ENCODE results near the gene EIF1AY. TPM values are rescaled to one million over a fixed set of nuclear protein-coding genes. Genes with fewer than 3 reads are reported as not detected.

EIF1AY gene
- not detected in 2 replicates for total RNA-seq (2021)
- not detected for Bru-seq, nascent RNA
- not detected for BruChase-seq, experiment 1, labeled RNA remaining after a 2-hour chase
- BruChase-seq, experiment 2, labeled RNA remaining after a 6-hour chase: not detected
- long read RNA-seq: 0 reads

DNA sequence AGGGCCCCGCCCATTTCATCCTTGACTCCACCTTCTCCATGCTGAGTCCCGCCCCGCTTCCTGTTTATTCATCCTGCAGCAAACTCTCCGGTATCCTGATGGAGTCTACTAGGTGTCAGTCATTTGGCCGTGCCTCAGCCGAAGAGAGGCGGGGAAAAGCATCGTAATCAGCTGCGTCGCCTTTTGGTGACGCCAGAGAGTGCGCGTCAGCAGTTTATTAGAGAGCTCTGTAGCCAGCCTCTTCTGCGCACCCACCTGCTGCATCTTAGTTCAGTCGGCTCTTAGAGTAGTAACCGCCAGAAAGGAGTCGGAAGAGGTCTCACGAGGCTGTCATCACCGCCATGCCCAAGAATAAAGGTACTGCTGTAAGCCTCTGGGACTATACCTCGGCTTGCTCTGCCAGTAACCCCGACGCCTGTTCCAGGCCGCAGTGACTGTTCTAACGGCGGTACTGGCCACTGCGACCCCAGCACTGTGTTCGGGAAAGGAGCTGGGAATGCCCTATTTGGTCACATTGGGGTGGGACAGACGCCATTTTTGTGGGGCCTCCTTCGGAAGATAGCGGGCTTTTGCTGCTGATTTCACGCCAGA lies at the start of gene EIF1AY:
Gene EIF1AY, plus strand, starts transcription at position 246 of the 591 bp plus-strand sequence. Its CDS starts 96 bp downstream, at position 342.
- DNase-seq (ENCODE audit: low spot score): no peak
- no peaks in the 10 kb centered on the region for H3K36me3 ChIP-seq (ENCODE audit: insufficient read depth, low read length, poor library complexity, severe bottlenecking)
- CTCF ChIA-PET: no interaction called here
- POLR2A ChIA-PET (ENCODE audit: low non-redundant PET): no interaction called here
- BruUV-seq (replicated peaks): no TSS peak
- TF ChIP-seq, protein P1, sequence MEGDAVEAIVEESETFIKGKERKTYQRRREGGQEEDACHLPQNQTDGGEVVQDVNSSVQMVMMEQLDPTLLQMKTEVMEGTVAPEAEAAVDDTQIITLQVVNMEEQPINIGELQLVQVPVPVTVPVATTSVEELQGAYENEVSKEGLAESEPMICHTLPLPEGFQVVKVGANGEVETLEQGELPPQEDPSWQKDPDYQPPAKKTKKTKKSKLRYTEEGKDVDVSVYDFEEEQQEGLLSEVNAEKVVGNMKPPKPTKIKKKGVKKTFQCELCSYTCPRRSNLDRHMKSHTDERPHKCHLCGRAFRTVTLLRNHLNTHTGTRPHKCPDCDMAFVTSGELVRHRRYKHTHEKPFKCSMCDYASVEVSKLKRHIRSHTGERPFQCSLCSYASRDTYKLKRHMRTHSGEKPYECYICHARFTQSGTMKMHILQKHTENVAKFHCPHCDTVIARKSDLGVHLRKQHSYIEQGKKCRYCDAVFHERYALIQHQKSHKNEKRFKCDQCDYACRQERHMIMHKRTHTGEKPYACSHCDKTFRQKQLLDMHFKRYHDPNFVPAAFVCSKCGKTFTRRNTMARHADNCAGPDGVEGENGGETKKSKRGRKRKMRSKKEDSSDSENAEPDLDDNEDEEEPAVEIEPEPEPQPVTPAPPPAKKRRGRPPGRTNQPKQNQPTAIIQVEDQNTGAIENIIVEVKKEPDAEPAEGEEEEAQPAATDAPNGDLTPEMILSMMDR (conservative IDR thresholded peaks at IDR 0.05; ENCODE audit: low read depth, low read length): no peak
- no peak for TF ChIP-seq EZH2 (IDR thresholded peaks at IDR 0.05; ENCODE audit: borderline replicate concordance, low read depth, low read length, poor library complexity, severe bottlenecking)
- no peaks in the 10 kb centered on the region for H3K27me3 ChIP-seq (replicated peaks; ENCODE audit: insufficient read depth, low read depth, low read length, poor library complexity)
- H3K9me3 ChIP-seq (ENCODE audit: low read depth, low read length, poor library complexity, severe bottlenecking): no peaks in the 10 kb centered on the region
- no peak within 1 kb of the TSS for H3K4me3 ChIP-seq (ENCODE audit: low read depth, low read length, poor library complexity, severe bottlenecking)
- intact Hi-C loops (cut with micrococcal nuclease; ENCODE audit: unreplicated experiment): no loop called here
- no peaks in the 10 kb centered on the region for H3K4me1 ChIP-seq (ENCODE audit: insufficient read depth, low read length, poor library complexity, severe bottlenecking)
- H3K27ac ChIP-seq (ENCODE audit: low read depth, low read length, poor library complexity, severe bottlenecking): no peak within 1 kb of the TSS

GRCh38 chrY:20528435-20528834 lies 47.1 kb upstream of the EIF1AY start:
- Histone ChIP-seq H3K27ac (ENCODE audit: low read depth, low read length, poor library complexity, severe bottlenecking) (no peak overlapping the region), H3K4me1 (ENCODE audit: insufficient read depth, low read length, poor library complexity, severe bottlenecking) (no peaks in the 10 kb centered on the region), H3K4me3 (ENCODE audit: low read depth, low read length, poor library complexity, severe bottlenecking) (no peak overlapping the region), H3K9me3 (ENCODE audit: low read depth, low read length, poor library complexity, severe bottlenecking) (no peaks in the 10 kb centered on the region), H3K36me3 (ENCODE audit: insufficient read depth, low read length, poor library complexity, severe bottlenecking) (no peaks in the 10 kb centered on the region), H3K27me3 (replicated peaks; ENCODE audit: insufficient read depth, low read depth, low read length, poor library complexity) (no peaks in the 10 kb centered on the region)
- BruUV-seq (replicated peaks): no TSS peak
- CTCF ChIA-PET: no interaction called here
- no peak for TF ChIP-seq EZH2 (IDR thresholded peaks at IDR 0.05; ENCODE audit: borderline replicate concordance, low read depth, low read length, poor library complexity, severe bottlenecking)
- TF ChIP-seq, protein P1 (conservative IDR thresholded peaks at IDR 0.05; ENCODE audit: low read depth, low read length): no peak
- POLR2A ChIA-PET (ENCODE audit: low non-redundant PET): no interaction called here
- intact Hi-C loops (cut with micrococcal nuclease; ENCODE audit: unreplicated experiment): no loop called here
- DNase-seq (ENCODE audit: low spot score): no peak

GRCh38 chrY:20538186-20538585 lies 37.4 kb upstream of the EIF1AY start:
- ChIA-PET POLR2A (ENCODE audit: low non-redundant PET) (no interaction called here), CTCF (no interaction called here)
- Histone ChIP-seq H3K4me1 (ENCODE audit: insufficient read depth, low read length, poor library complexity, severe bottlenecking) (no peaks in the 10 kb centered on the region), H3K36me3 (ENCODE audit: insufficient read depth, low read length, poor library complexity, severe bottlenecking) (no peaks in the 10 kb centered on the region), H3K27ac (ENCODE audit: low read depth, low read length, poor library complexity, severe bottlenecking) (no peak overlapping the region), H3K9me3 (ENCODE audit: low read depth, low read length, poor library complexity, severe bottlenecking) (no peaks in the 10 kb centered on the region), H3K4me3 (ENCODE audit: low read depth, low read length, poor library complexity, severe bottlenecking) (no peak overlapping the region), H3K27me3 (replicated peaks; ENCODE audit: insufficient read depth, low read depth, low read length, poor library complexity) (no peaks in the 10 kb centered on the region)
- no peak for DNase-seq (ENCODE audit: low spot score)
- intact Hi-C loops (cut with micrococcal nuclease; ENCODE audit: unreplicated experiment): no loop called here
- no peak for TF ChIP-seq EZH2 (IDR thresholded peaks at IDR 0.05; ENCODE audit: borderline replicate concordance, low read depth, low read length, poor library complexity, severe bottlenecking)
- TF ChIP-seq, protein P1 (conservative IDR thresholded peaks at IDR 0.05; ENCODE audit: low read depth, low read length): no peak
- no TSS peak for BruUV-seq (replicated peaks)
